ENCODE results near the gene UBAP2.

DNA sequence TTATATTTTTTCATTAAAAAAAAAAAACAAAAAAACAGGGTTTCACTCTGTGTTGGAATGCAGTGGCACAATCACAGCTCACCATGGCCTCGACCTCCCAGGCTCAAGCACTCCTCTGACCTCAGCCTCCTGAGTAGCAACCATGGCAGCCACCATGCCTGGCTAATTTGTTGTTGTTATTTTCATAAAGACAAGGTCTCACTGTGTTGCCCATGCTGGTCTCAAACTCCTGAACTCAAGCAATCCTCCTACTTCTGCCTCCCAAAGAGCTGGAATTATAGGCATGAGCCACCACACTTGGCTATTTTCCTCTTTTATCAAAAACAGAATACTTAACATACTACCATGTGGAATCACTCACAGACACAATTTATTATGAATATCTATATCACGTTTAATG, 46.7 kb downstream of the UBAP2 start:
- no peak for TF ChIP-seq EZH2phosphoT487 (IDR thresholded peaks at IDR 0.05; ENCODE audit: borderline replicate concordance, low read length)
- TF ChIP-seq, protein P1, sequence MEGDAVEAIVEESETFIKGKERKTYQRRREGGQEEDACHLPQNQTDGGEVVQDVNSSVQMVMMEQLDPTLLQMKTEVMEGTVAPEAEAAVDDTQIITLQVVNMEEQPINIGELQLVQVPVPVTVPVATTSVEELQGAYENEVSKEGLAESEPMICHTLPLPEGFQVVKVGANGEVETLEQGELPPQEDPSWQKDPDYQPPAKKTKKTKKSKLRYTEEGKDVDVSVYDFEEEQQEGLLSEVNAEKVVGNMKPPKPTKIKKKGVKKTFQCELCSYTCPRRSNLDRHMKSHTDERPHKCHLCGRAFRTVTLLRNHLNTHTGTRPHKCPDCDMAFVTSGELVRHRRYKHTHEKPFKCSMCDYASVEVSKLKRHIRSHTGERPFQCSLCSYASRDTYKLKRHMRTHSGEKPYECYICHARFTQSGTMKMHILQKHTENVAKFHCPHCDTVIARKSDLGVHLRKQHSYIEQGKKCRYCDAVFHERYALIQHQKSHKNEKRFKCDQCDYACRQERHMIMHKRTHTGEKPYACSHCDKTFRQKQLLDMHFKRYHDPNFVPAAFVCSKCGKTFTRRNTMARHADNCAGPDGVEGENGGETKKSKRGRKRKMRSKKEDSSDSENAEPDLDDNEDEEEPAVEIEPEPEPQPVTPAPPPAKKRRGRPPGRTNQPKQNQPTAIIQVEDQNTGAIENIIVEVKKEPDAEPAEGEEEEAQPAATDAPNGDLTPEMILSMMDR (IDR thresholded peaks at IDR 0.05; ENCODE audit: low read depth, low read length, poor library complexity, severe bottlenecking) = no peak
